GM12865 (cell line): ENCODE data around the gene CORO1A.
A peak's percentile ranks its signal among the peaks of the same experiment; 100 is the strongest.
"Not testable (repeated sequence)": the region's sequence is repeated elsewhere in the genome, so short reads cannot be mapped to it uniquely, and the experiment has no call there.

Experiments
- DNase-seq: peaks from one replicate; pipeline ENCODE4 v3.0.0; 2010; ENCODE audit warnings: low read depth
- H3K4me3 ChIP-seq: 2 replicates; pipeline ENCODE4 v1.5.1; 2011; ENCODE audit warnings: mild to moderate bottlenecking, low read depth, low read length, control low read depth
- CTCF ChIP-seq: IDR thresholded peaks from 2 replicates; pipeline ENCODE4 v1.5.1; 2011; ENCODE audit warnings: low read length, control low read depth, low read depth, inconsistent platforms; ENCODE audit not compliant: insufficient read depth; ENCODE audit errors: missing control alignments

The CORO1A gene

GRCh38 chr16:30173054-30173453, 10.3 kb upstream of the CORO1A start:
- no peak for DNase-seq
- TF ChIP-seq CTCF, result no peak
- no peak overlapping the region for H3K4me3 ChIP-seq

GRCh38 chr16:30176876-30177275, 6.5 kb upstream of the CORO1A start:
- not testable (repeated sequence) for DNase-seq, H3K4me3 ChIP-seq

- DNase-seq, result no peak
- H3K4me3 ChIP-seq, result no peak overlapping the region
- no peak for TF ChIP-seq CTCF
Observed at GRCh38 chr16:30179195-30179594, 4.2 kb upstream of the CORO1A start.

GRCh38 chr16:30179931-30180330, 3.5 kb upstream of the CORO1A start:
- H3K4me3 ChIP-seq, result no peak overlapping the region
- no peak for TF ChIP-seq CTCF
- no peak for DNase-seq

- peak; percentile 24 for DNase-seq
- H3K4me3 ChIP-seq, result no peak overlapping the region
- no peak for TF ChIP-seq CTCF
Observed at GRCh38 chr16:30180741-30181140, 2.7 kb upstream of the CORO1A start.

- no peak for TF ChIP-seq CTCF
- DNase-seq, result peak; percentile 94
- H3K4me3 ChIP-seq, result peak overlapping the region; percentile 83
Observed at GRCh38 chr16:30184096-30184890, 891 bp downstream of the CORO1A start.

GRCh38 chr16:30184891-30185682, 1.7 kb downstream of the CORO1A start:
- no peak for TF ChIP-seq CTCF
- DNase-seq, result peak; percentile 74
- peak overlapping the region; percentile 83 for H3K4me3 ChIP-seq
